Colonic mucosa (tissue), 4 donors: Measurements from ENCODE around the gene UCKL1. TPM values are rescaled to one million over a fixed set of nuclear protein-coding genes. Genes with fewer than 3 reads are reported as not detected.
"Not testable (repeated sequence)": the region's sequence is repeated elsewhere in the genome, so short reads cannot be mapped to it uniquely, and the experiment has no call there.

ENCODE experiments used
- DNase-seq: peaks from one replicate; pipeline ENCODE4 v3.0.0-alpha.2; 2020
- H3K27ac ChIP-seq: fragments of 200-600 bp; one replicate; pipeline ENCODE4 v1.8.0; 2021
- H3K27me3 ChIP-seq: fragments of 200-600 bp; one replicate; pipeline ENCODE4 v1.8.0; 2021
- H3K36me3 ChIP-seq: fragments of 200-600 bp; one replicate; pipeline ENCODE4 v1.8.0; 2021
- H3K4me1 ChIP-seq: fragments of 200-600 bp; one replicate; pipeline ENCODE4 v1.8.0; 2021; ENCODE audit warnings: mild to moderate bottlenecking
- H3K4me3 ChIP-seq: fragments of 200-600 bp; one replicate; pipeline ENCODE4 v1.8.0; 2021
- H3K9ac ChIP-seq, 2 donors: one replicate each; pipeline ENCODE4 v1.7.0; 2013; ENCODE audit warnings: control low read depth in 2 of 2, low read depth in 2 of 2, low read length in 2 of 2
- H3K9me3 ChIP-seq: fragments of 200-600 bp; one replicate; pipeline ENCODE4 v1.8.0; 2021
- intact Hi-C: fragments of 100-400 bp; cut with DNase I; formaldehyde crosslinking; loops from one replicate; pipeline ENCODE4 v1.14.1; 2022
- total RNA-seq, 2 donors: library from RNA; stranded (reverse); fragmentation: NEBNext Ultra II Directional in 1 of 2; extraction: Animal tissue kit (Norgen Biotek cat#: 25700) in 1 of 2; gene quantifications; one replicate each; pipeline ENCODE4 v1.2.1, GENCODE V29; 2021
- TF ChIP-seq, protein P1 (sequence below): fragments of 200-600 bp; IDR thresholded peaks from one replicate; pipeline ENCODE4 v1.8.0; 2022; ENCODE audit warnings: antibody characterized with exemption, mild to moderate bottlenecking
- donor health status: healthy.
- donor health status: DM: no; HTN: no; CAD: no.
- donor health status: DM: no; HTN: no; CAD: no.

The UCKL1 gene
- total RNA-seq, 2 donors from 2014 or later = 33.6 to 49.5 TPM

GRCh38 chr20:63917811-63918210, 38.4 kb downstream of the UCKL1 start:
- intact Hi-C loops = no loop called here
- Histone ChIP-seq H3K9ac (no peak overlapping the region), H3K36me3 (no peaks in the 10 kb centered on the region), H3K27ac (no peak overlapping the region), H3K27me3 (no peaks in the 10 kb centered on the region), H3K4me3 (no peak overlapping the region), H3K4me1 (no peaks in the 10 kb centered on the region), H3K9me3 (no peaks in the 10 kb centered on the region)
- TF ChIP-seq, protein P1, sequence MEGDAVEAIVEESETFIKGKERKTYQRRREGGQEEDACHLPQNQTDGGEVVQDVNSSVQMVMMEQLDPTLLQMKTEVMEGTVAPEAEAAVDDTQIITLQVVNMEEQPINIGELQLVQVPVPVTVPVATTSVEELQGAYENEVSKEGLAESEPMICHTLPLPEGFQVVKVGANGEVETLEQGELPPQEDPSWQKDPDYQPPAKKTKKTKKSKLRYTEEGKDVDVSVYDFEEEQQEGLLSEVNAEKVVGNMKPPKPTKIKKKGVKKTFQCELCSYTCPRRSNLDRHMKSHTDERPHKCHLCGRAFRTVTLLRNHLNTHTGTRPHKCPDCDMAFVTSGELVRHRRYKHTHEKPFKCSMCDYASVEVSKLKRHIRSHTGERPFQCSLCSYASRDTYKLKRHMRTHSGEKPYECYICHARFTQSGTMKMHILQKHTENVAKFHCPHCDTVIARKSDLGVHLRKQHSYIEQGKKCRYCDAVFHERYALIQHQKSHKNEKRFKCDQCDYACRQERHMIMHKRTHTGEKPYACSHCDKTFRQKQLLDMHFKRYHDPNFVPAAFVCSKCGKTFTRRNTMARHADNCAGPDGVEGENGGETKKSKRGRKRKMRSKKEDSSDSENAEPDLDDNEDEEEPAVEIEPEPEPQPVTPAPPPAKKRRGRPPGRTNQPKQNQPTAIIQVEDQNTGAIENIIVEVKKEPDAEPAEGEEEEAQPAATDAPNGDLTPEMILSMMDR = no peak
- no peak for DNase-seq

DNA sequence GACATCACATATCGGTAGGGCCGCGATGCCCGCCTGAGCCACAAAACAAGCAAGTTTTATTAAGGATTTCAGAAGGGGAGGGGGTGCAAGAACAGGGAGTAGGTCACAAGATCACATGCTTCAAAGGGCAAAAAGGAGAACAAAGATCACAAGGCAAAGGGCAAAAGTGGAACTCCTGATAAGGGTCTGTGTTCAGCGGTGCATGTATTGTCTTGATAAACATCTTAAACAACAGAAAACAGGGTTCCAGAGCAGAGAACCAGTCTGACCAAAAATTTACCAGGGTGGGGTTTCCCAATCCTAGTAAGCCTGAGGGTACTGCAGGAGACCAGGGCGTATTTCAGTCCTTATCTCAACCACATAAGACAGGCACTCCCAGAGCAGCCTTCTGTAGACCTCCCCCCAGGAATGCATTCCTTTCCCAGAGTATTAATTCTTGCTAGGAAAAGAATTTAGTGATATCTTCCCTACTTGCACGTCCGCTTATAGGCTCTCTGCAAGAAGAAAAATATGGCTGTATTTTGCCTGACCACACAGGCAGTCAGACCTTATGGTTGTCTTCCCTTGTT, 39.8 kb downstream of the UCKL1 start:
- H3K4me3 ChIP-seq, H3K27me3 ChIP-seq, DNase-seq, intact Hi-C loops, H3K9me3 ChIP-seq, H3K36me3 ChIP-seq, H3K27ac ChIP-seq, H3K9ac ChIP-seq, H3K4me1 ChIP-seq: not testable (repeated sequence)

- Histone ChIP-seq H3K36me3 (no peaks in the 10 kb centered on the region), H3K4me3 (no peak overlapping the region)
- TF ChIP-seq, protein P1 = no peak
Measured at GRCh38 chr20:63915471-63915870, 40.7 kb downstream of the UCKL1 start.

DNA sequence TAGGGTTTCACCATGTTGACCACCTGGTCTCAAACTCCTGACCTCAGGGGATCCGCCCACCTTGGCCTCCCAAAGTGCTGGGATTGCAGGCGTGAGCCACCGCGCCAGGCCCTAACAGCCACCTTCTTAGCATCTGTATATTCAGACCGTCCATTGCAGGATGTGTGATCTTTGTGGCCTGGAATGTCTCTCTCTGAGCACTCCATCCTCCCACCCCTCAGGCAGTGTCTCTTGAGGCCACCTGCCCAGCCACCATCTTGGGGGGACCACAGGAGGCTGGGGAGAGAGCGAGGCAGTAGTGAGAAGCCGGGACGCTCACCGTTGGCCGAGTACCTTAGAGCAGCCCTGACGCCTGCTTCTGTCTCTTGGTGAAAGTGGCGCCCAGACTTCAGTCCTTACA, 42.4 kb downstream of the UCKL1 start:
- no peaks in the 10 kb centered on the region for H3K36me3 ChIP-seq
- no peaks in the 10 kb centered on the region for H3K27me3 ChIP-seq
- no peak overlapping the region for H3K4me3 ChIP-seq
- H3K4me1 ChIP-seq = peaks cover 13% of the 10 kb centered on the region
- H3K9me3 ChIP-seq = no peaks in the 10 kb centered on the region
- H3K9ac ChIP-seq = no peak overlapping the region
- intact Hi-C loops = no loop called here
- TF ChIP-seq, protein P1 = no peak
- no peak overlapping the region for H3K27ac ChIP-seq
- DNase-seq = no peak

More at GRCh38 chr20:63915471-63915870, 40.7 kb downstream of the UCKL1 start:
- H3K27me3 ChIP-seq = no peaks in the 10 kb centered on the region
- DNase-seq = no peak
- intact Hi-C loops = no loop called here
- H3K27ac ChIP-seq = no peak overlapping the region
- H3K9ac ChIP-seq = no peak overlapping the region
- H3K4me1 ChIP-seq = no peaks in the 10 kb centered on the region
- no peaks in the 10 kb centered on the region for H3K9me3 ChIP-seq

DNA sequence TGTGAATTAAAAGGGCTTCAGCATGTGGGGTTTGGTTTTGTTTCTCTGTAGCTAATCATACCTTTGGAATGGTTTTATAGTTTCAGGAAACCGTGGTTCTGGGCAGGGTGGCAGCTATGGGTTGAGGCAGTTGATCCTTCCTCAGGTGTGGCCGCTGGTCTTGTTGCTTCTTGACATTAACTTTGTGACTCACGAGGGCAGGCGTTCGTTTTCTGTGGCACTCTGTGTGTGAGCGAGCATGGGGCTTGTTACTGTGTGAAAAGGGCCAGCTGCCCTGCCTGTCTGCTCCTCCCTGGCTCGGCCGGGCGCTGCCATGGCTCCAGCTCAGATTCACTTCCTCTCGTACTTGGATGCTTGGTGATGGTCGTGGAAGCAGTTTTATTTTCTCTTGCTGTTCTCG, 45.0 kb downstream of the UCKL1 start:
- TF ChIP-seq, protein P1 = no peak
- Histone ChIP-seq H3K36me3 (no peaks in the 10 kb centered on the region), H3K4me1 (peaks cover 21% of the 10 kb centered on the region), H3K27ac (peak overlapping the region; percentile 53), H3K9me3 (no peaks in the 10 kb centered on the region), H3K4me3 (no peak overlapping the region), H3K9ac (no peak overlapping the region), H3K27me3 (no peaks in the 10 kb centered on the region)
- peak; percentile 83 for DNase-seq
- intact Hi-C loops = no loop called here

DNA sequence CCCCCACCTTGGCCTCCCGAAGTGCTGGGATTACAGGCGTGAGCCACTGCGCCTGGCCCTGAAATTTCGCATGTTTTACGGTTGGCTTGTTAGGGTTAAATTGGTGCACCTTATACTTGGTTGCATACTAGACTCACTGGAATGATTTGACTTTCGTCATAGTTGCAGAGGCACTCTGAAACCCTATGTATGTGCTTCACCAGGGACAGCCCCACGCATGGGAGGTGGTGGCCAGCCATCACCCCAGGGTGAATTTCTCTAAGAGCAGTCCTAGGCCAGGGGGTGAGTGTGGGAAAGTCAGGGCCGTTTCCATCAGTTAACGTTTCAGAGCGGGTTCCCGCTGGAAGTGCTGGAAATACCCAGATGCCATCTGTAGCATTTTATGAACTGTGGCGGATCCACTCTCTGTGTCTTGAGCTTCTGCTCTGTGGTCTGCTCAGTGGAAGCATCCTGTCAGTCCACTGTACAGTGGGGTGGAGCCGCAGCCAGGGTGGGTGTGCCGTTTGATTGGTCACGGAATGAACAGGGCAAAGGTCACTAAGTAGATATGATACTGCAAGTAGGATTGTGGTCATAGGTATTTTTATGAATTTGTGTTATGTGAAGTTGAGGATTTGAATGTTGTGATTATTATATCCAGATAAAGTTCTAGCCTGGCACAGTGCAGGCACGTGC, 48.1 kb downstream of the UCKL1 start:
- no peaks in the 10 kb centered on the region for H3K36me3 ChIP-seq
- no peak overlapping the region for H3K4me3 ChIP-seq
- peak; percentile 80 for DNase-seq
- H3K27me3 ChIP-seq = no peaks in the 10 kb centered on the region
- H3K9ac ChIP-seq = peak overlapping the region in 1 of 2 donors; percentile 26
- TF ChIP-seq, protein P1 = no peak
- intact Hi-C loops = no loop called here
- H3K4me1 ChIP-seq = peaks cover 23% of the 10 kb centered on the region
- H3K9me3 ChIP-seq = no peaks in the 10 kb centered on the region
- peak overlapping the region; percentile 50 for H3K27ac ChIP-seq
